Right kidney (tissue), 1 donor: ENCODE results near the gene SH3RF1.

Experiments used
- DNase-seq: peaks from one replicate; pipeline ENCODE4 v3.0.0-alpha.2; 2016

The SH3RF1 gene

DNA sequence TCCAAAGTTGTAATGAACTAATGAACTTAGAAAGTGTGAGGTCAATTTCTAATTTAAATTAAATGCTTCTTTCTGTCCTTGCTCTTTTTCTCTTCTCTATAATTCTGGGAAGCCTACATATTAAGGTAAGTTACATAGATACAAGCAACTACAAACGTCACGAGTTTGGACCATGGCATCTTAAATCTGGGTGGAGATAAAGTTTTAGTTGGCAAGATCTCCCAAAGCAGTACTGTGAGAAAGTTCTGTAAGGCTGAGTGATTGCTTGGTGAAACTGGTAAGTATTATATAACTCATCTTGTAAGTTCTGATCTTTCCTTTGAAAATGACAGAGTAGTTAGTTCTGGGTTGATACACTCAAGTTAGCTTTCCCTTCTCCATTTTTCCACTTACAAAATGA is 135.0 kb downstream of the SH3RF1 start:
- DNase-seq, result no peak

DNA sequence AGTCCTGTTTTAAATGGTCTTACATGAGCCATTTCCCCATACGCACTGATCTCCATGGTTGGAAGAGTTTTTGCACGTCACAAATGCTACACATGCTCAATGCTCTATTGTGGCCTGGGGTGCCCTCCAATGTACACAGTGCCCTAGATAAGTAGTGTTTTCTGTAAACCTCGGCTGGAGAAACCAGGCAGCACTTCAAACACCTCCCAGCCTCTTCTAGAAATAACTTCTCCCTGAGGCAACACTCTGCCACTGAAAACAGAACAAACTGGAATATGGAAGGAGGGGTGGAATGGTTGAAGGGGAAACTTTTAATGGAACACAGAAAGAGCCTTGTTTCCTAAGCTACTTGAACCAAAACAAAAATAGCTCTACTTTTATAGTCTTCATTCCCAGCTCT is 136.8 kb downstream of the SH3RF1 start:
- DNase-seq, result no peak

- no peak for DNase-seq
Observed at GRCh38 chr4:169132561-169133305, 138.0 kb downstream of the SH3RF1 start.

GRCh38 chr4:169131556-169132208 is 139.1 kb downstream of the SH3RF1 start:
- DNase-seq, result no peak

- no peak for DNase-seq
Observed at GRCh38 chr4:169128902-169129301, 141.9 kb downstream of the SH3RF1 start.

GRCh38 chr4:169127314-169127713 is 143.4 kb downstream of the SH3RF1 start:
- DNase-seq, result no peak

DNA sequence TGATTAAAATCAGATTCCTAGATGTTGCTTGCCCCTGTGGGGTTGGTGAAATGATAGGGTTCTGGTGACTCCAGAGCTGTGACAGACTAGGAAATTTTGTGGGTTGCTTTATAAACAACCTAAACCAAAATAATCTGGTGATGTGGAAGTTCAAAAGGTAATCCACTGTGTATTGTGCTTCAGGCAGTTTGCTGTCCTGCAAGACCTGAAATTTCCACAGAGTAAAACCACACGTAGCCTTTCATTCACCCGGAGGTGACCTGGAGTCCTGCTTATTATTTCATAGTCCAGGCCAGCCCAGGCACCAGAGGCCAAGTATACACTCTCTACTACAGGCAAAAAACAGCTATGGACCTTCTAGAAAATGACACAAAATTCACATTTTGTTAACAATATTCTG is 146.1 kb downstream of the SH3RF1 start:
- no peak for DNase-seq

DNA sequence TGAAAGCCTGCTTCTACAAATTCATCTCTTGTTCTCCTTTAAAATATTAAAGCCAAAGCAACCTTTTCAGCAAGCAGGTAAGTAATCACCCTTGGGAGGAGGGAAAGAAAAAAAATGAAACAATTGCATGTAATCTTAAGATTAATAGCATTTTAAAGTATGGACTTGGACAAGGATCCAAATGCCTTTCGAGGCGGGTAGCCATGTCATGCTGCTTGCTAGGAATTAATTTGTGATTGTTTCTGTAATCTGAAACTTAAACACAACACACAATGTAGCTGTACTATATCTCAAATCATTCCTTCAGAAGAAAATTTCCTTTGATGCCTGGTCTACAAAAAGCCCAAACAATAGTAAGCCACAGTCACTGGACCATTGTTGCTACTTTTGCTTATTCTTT is 148.3 kb downstream of the SH3RF1 start:
- no peak for DNase-seq

DNA sequence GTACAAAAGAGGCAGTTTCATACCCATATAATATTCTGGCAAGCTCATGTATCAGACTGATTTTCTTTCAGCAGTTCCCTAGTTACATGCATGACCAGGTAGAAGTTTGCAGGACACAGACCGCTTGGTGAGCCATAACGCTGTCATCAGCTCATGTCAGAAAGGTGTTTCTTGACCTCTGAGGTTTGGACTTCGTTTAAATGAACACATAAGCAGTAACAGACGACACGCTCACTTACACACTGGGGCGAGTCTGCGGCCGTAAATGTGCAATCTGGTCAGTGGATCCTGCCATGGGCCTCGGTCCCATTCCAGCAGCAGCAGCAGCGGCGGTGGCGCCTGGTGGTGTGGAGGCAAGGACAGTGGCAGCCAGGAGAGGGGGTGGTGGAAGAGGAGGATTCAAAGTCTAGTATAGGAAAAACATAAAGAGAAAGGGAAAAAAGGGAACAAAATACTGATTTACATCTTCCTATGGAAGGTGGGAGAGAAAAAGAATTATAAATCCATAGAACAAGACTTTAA is 148.8 kb downstream of the SH3RF1 start:
- DNase-seq, result peak; percentile 45

- DNase-seq, result no peak
Observed at GRCh38 chr4:169120624-169121023, 150.1 kb downstream of the SH3RF1 start.

- DNase-seq, result no peak
Observed at GRCh38 chr4:169119536-169119935, 151.2 kb downstream of the SH3RF1 start.

GRCh38 chr4:169117591-169118081 is 153.1 kb downstream of the SH3RF1 start:
- no peak for DNase-seq

DNA sequence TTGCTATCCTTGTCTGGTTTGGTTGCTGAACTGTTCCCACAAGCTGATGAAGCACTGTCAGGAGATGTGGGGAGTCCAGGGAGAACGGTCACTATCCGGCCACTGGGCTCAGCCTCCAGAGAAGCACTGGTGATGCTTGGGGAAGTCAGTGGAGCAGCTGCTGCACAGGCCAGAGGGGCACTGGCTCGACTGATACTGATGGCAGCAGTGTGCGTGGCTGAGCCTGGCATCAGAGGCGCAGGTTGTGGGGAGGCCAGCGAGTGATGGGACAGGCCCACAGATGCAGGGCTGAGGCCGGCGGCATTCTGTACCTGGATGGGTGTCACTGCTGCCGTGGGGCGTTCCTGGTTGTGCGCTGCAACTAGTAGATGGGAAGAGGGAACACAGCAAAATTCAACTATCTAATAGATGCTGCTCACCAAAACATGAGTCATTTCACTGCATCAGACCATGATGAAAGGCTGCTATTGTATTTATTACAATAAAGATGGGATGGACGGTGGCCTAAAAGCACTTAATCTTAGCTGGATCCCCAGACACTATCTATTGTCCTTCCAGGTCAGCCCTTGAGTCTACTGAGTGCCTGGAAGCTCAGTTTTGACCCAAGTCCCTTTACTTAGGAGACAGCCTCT is 154.4 kb downstream of the SH3RF1 start:
- no peak for DNase-seq

GRCh38 chr4:169115897-169116254 is 154.9 kb downstream of the SH3RF1 start:
- DNase-seq, result no peak

DNA sequence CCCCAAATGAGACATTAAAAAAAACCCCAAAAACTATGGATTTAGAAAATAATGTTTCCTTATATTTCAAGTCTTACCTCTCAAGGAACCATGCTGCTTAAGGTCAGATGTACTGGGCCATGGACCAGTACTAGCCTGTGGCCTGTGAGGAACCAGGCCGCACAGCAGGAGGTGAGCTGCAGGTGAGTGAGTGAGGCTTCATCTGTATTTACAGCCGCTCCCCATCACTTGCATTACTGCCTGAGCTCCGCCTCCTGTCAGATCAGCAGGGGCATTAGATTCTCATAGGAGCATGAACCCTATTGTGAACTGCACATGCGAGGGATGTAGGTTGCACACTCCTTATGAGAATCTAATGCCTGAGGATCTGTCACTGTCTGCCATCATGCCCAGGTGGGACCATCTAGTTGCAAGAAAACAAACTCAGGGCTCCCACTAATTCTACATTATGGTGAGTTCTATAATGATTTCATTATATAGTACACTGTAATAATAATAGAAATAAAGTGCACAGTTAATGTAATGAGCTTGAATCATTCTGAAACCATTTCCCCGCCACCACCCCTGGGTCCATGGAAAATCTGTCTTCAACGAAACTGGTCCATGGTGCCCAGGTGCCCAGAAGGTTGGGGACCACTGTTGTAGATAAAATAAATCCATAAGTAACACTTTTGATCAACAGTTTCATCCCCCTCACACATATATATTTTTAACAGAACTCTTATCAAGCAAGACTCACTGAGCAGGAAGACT is 155.4 kb downstream of the SH3RF1 start:
- no peak for DNase-seq

DNA sequence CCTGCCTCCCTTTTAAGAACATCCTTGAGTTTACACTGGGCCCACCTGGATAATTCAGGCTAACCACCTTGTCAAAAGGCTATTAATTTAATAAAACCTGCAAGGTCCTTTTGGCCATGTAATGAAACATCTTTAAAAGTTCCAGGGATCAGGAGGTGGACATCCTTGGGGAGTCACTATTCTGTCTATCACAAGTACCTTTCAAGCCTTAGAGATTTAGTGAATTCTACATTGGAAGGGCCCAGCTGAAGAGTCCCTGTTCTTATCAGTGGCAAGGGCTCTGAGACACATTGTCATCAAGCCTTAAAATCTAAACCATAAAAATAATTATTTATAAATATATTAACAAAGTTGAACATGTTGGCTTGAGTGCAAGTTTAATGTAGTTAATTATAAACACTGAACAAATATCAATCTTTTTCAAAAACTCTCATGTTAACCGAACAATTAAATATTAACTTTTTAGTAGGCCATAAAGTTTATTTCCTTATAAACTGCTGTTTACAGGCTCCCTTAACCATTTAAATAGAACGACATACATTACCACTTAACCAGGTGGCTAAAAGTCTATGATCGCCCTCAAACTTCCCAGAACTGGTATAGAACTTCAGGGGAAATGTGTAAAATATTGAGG is 156.3 kb downstream of the SH3RF1 start:
- no peak for DNase-seq

GRCh38 chr4:169110633-169111032 is 160.1 kb downstream of the SH3RF1 start:
- no peak for DNase-seq

- no peak for DNase-seq
Observed at GRCh38 chr4:169109035-169109675, 161.6 kb downstream of the SH3RF1 start.

- no peak for DNase-seq
Observed at GRCh38 chr4:169108303-169108702, 162.5 kb downstream of the SH3RF1 start.

GRCh38 chr4:169107528-169107927 is 163.2 kb downstream of the SH3RF1 start:
- DNase-seq, result no peak

- no peak for DNase-seq
Observed at GRCh38 chr4:169106696-169107229, 164.0 kb downstream of the SH3RF1 start.
